H9 (cell line): Measurements from ENCODE around the gene PCED1A. TPM values are rescaled to one million over a fixed set of nuclear protein-coding genes. Genes with fewer than 3 reads are reported as not detected.

Experiments used
- DNase-seq: peaks from one replicate; pipeline ENCODE4 v3.0.0-alpha.2; 2017
- H2AFZ ChIP-seq: one replicate; pipeline ENCODE4 v1.6.1; 2013; ENCODE audit warnings: mild to moderate bottlenecking, low read length, control low read depth, moderate library complexity
- H2AK5ac ChIP-seq: 2 replicates; pipeline ENCODE4 v1.6.1; 2013; ENCODE audit warnings: low read length, control low read depth, mixed read lengths; ENCODE audit not compliant: insufficient read length
- H2BK120ac ChIP-seq: one replicate; pipeline ENCODE4 v1.6.1; 2013; ENCODE audit warnings: low read depth, mild to moderate bottlenecking, low read length, control low read depth, inconsistent platforms; ENCODE audit not compliant: poor library complexity, severe bottlenecking
- H2BK12ac ChIP-seq: 2 replicates; pipeline ENCODE4 v1.6.1; 2013; ENCODE audit warnings: low read length, control low read depth, mixed read lengths, low read depth; ENCODE audit not compliant: insufficient read length
- H2BK15ac ChIP-seq: 2 replicates; pipeline ENCODE4 v1.6.1; 2013; ENCODE audit warnings: low read depth, low read length, control low read depth
- H2BK20ac ChIP-seq: one replicate; pipeline ENCODE4 v1.6.1; 2013; ENCODE audit warnings: low read depth, mild to moderate bottlenecking, low read length, control low read depth, inconsistent platforms; ENCODE audit not compliant: poor library complexity, severe bottlenecking
- H2BK5ac ChIP-seq: 2 replicates; pipeline ENCODE4 v1.6.1; 2013; ENCODE audit warnings: low read length, control low read depth, mixed read lengths; ENCODE audit not compliant: insufficient read length
- H3K14ac ChIP-seq: 2 replicates; pipeline ENCODE4 v1.6.1; 2013; ENCODE audit warnings: low read length, control low read depth; ENCODE audit not compliant: insufficient read depth
- H3K18ac ChIP-seq: 2 replicates; pipeline ENCODE4 v1.6.1; 2013; ENCODE audit warnings: low read depth, mild to moderate bottlenecking, mixed read lengths, low read length, control low read depth; ENCODE audit not compliant: insufficient read length
- H3K23ac ChIP-seq: 2 replicates; pipeline ENCODE4 v1.6.1; 2013; ENCODE audit warnings: low read length, control low read depth, mixed read lengths, low read depth; ENCODE audit not compliant: insufficient read length
- H3K23me2 ChIP-seq: 2 replicates; pipeline ENCODE4 v1.6.1; 2013; ENCODE audit warnings: low read depth, mild to moderate bottlenecking, mixed read lengths, low read length, control low read depth; ENCODE audit not compliant: insufficient read length, poor library complexity, severe bottlenecking
- H3K27ac ChIP-seq: 2 replicates; pipeline ENCODE4 v1.5.1; 2013; ENCODE audit warnings: low read length, control low read depth, mixed read lengths, low read depth; ENCODE audit not compliant: insufficient read length
- H3K27me3 ChIP-seq: 2 replicates; pipeline ENCODE4 v1.6.1; 2013; ENCODE audit warnings: low read length, control low read depth, inconsistent platforms; ENCODE audit not compliant: insufficient read depth
- H3K4ac ChIP-seq: 2 replicates; pipeline ENCODE4 v1.6.1; 2013; ENCODE audit warnings: low read depth, mild to moderate bottlenecking, control low read depth, inconsistent platforms, low read length, moderate library complexity
- H3K4me1 ChIP-seq: 2 replicates; pipeline ENCODE4 v1.6.1; 2013; ENCODE audit warnings: low read length, control low read depth, inconsistent platforms; ENCODE audit not compliant: insufficient read depth
- H3K4me2 ChIP-seq: 2 replicates; pipeline ENCODE4 v1.6.1; 2013; ENCODE audit warnings: low read length, control low read depth, mixed read lengths; ENCODE audit not compliant: insufficient read length, insufficient read depth
- H3K56ac ChIP-seq: 2 replicates; pipeline ENCODE4 v1.6.1; 2013; ENCODE audit warnings: low read depth, mild to moderate bottlenecking, mixed read lengths, low read length, control low read depth; ENCODE audit not compliant: insufficient read length
- H3K79me1 ChIP-seq: 2 replicates; pipeline ENCODE4 v1.6.1; 2013; ENCODE audit warnings: low read depth, mild to moderate bottlenecking, moderate library complexity, low read length, control low read depth, inconsistent platforms; ENCODE audit not compliant: insufficient read depth, poor library complexity, severe bottlenecking
- H3K79me2 ChIP-seq: 2 replicates; pipeline ENCODE4 v1.6.1; 2013; ENCODE audit warnings: low read length, control low read depth, inconsistent platforms; ENCODE audit not compliant: insufficient read depth
- H3K9ac ChIP-seq: 2 replicates; pipeline ENCODE4 v1.6.1; 2013; ENCODE audit warnings: low read length, control low read depth, mixed read lengths; ENCODE audit not compliant: insufficient read length; ENCODE audit errors: extremely low read depth
- H3K9me3 ChIP-seq: one replicate; pipeline ENCODE4 v1.6.1; 2013; ENCODE audit warnings: low read depth, low read length, inconsistent platforms; ENCODE audit not compliant: control insufficient read depth
- H3T11ph ChIP-seq: one replicate; pipeline ENCODE4 v1.6.1; 2013; ENCODE audit warnings: mild to moderate bottlenecking, low read length, control low read depth, inconsistent platforms
- H4K20me1 ChIP-seq: one replicate; pipeline ENCODE4 v1.6.1; 2013; ENCODE audit not compliant: control insufficient read depth, insufficient read length, insufficient read depth
- H4K5ac ChIP-seq: 2 replicates; pipeline ENCODE4 v1.6.1; 2013; ENCODE audit warnings: low read depth, mild to moderate bottlenecking, mixed read lengths, low read length, control low read depth; ENCODE audit not compliant: insufficient read length
- H4K8ac ChIP-seq: replicated peaks from 2 replicates; pipeline ENCODE4 v1.6.1; 2013; ENCODE audit warnings: low read length, control low read depth, mixed read lengths, low read depth; ENCODE audit not compliant: insufficient read length
- H4K91ac ChIP-seq: 2 replicates; pipeline ENCODE4 v1.6.1; 2013; ENCODE audit warnings: low read depth, mild to moderate bottlenecking, moderate library complexity, mixed read lengths, low read length, control low read depth; ENCODE audit not compliant: insufficient read length
- H3K27ac Mint-ChIP-seq, 3 experiments: 2 replicates in 2 of 3; 3 replicates in 1 of 3; pipeline ENCODE4 v1.8.0; 2020 to 2021; ENCODE audit warnings: mixed read lengths in 3 of 3, mild to moderate bottlenecking in 1 of 3, moderate library complexity in 1 of 3
- H3K27me3 Mint-ChIP-seq: 2 replicates; pipeline ENCODE4 v1.8.0; 2021; ENCODE audit warnings: low read depth, mild to moderate bottlenecking, moderate library complexity, mixed read lengths
- H3K36me3 Mint-ChIP-seq, 3 experiments: 2 replicates in 2 of 3; 3 replicates in 1 of 3; pipeline ENCODE4 v1.8.0; 2020 to 2021; ENCODE audit warnings: low read depth in 3 of 3, mixed read lengths in 3 of 3; ENCODE audit not compliant: insufficient read depth in 1 of 3
- H3K4me1 Mint-ChIP-seq, 2 experiments: 2 replicates each; pipeline ENCODE4 v1.8.0; 2020; ENCODE audit warnings: mixed read lengths in 2 of 2
- H3K4me3 Mint-ChIP-seq, 2 experiments: 2 replicates in 1 of 2; 3 replicates in 1 of 2; pipeline ENCODE4 v1.8.0; 2020 to 2021; ENCODE audit warnings: mild to moderate bottlenecking in 2 of 2, mixed read lengths in 2 of 2, moderate library complexity in 1 of 2
- H3K9me3 Mint-ChIP-seq, 2 experiments: 2 replicates in 1 of 2; 3 replicates in 1 of 2; pipeline ENCODE4 v1.8.0; 2020; ENCODE audit warnings: mild to moderate bottlenecking in 2 of 2, mixed read lengths in 2 of 2, moderate library complexity in 1 of 2
- WGBS: extraction: QIAGEN DNeasy Blood & Tissue Kit; methylation state at CpG from one replicate; pipeline ENCODE4 v1.1.7; 2013; ENCODE audit warnings: missing lambda C conversion rate, low lambda C conversion rate, mixed read lengths; ENCODE audit not compliant: insufficient read length; ENCODE audit errors: extremely low coverage; 5-methylcytosine and 5-hydroxymethylcytosine counted together
- total RNA-seq: library from RNA; stranded (reverse); gene quantifications from 2 replicates; pipeline ENCODE4 v1.2.1, GENCODE V29; 2021
- TF ChIP-seq, protein P1 (sequence below): fragments of 200-600 bp; sonication (generic); conservative IDR thresholded peaks from 3 replicates; pipeline ENCODE4 v1.8.0; 2021; ENCODE audit warnings: antibody characterized with exemption, mild to moderate bottlenecking

Gene PCED1A
- total RNA-seq, 1 experiment from 2014 or later, result 30.8 TPM

DNA sequence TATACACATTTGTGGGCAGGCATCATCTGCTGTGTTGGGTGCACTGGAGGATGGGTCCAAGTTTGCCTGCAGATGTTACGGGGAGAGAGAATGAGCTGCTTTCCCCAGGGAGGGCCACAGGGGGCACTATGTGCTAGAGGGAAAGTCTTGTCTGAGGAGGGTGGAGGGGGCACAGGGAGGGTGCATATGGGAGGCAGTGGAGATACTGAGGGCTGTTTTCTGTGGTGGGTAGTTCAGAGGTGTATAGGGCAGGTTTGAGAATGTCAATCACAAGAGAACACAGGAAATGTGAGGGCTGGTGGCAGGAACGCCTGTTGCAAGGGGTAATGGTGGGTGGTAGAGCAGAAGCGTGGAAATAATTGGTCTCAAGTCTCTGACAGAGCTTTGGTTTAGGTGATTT, 25.2 kb upstream of the PCED1A start:
- no peaks in the 10 kb centered on the region for H4K20me1 ChIP-seq
- no peak overlapping the region for H3K4me2 ChIP-seq
- H2BK15ac ChIP-seq, result no peak overlapping the region
- Mint-ChIP-seq H3K36me3 (peaks cover 4 to 24% (median 7%) of the 10 kb centered on the region in 3 experiments; a peak in 5 of 7 replicates), H3K27me3 (peaks cover 6% of the 10 kb centered on the region), H3K9me3 (no peaks in the 10 kb centered on the region), H3K27ac (no peak overlapping the region), H3K4me1 (peaks cover 0 to 4% of the 10 kb centered on the region in 2 experiments; a peak in 2 of 4 replicates), H3K4me3 (no peak overlapping the region)
- TF ChIP-seq, protein P1, sequence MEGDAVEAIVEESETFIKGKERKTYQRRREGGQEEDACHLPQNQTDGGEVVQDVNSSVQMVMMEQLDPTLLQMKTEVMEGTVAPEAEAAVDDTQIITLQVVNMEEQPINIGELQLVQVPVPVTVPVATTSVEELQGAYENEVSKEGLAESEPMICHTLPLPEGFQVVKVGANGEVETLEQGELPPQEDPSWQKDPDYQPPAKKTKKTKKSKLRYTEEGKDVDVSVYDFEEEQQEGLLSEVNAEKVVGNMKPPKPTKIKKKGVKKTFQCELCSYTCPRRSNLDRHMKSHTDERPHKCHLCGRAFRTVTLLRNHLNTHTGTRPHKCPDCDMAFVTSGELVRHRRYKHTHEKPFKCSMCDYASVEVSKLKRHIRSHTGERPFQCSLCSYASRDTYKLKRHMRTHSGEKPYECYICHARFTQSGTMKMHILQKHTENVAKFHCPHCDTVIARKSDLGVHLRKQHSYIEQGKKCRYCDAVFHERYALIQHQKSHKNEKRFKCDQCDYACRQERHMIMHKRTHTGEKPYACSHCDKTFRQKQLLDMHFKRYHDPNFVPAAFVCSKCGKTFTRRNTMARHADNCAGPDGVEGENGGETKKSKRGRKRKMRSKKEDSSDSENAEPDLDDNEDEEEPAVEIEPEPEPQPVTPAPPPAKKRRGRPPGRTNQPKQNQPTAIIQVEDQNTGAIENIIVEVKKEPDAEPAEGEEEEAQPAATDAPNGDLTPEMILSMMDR, result peak; percentile 54
- no peak overlapping the region for H2BK12ac ChIP-seq
- H2BK120ac ChIP-seq, result no peak overlapping the region
- no peaks in the 10 kb centered on the region for H3K79me1 ChIP-seq
- no peak overlapping the region for H4K91ac ChIP-seq
- no peaks in the 10 kb centered on the region for H3K9me3 ChIP-seq
- H2BK20ac ChIP-seq, result no peak overlapping the region
- no peak overlapping the region for H4K5ac ChIP-seq
- no peaks in the 10 kb centered on the region for H3K27me3 ChIP-seq
- no peak overlapping the region for H2AK5ac ChIP-seq
- H3K23me2 ChIP-seq, result no peaks in the 10 kb centered on the region
- H3K4me1 ChIP-seq, result no peaks in the 10 kb centered on the region
- no peak overlapping the region for H3K23ac ChIP-seq
- H3K4ac ChIP-seq, result no peak overlapping the region
- H3K79me2 ChIP-seq, result no peaks in the 10 kb centered on the region
- H2AFZ ChIP-seq, result no peak overlapping the region
- H3K14ac ChIP-seq, result no peak overlapping the region
- H3K9ac ChIP-seq, result no peak overlapping the region
- H2BK5ac ChIP-seq, result no peak overlapping the region
- no peak overlapping the region for H3K18ac ChIP-seq
- H4K8ac ChIP-seq, result no peak overlapping the region
- no peak overlapping the region for H3K56ac ChIP-seq
- WGBS, result no CpG with 5 or more reads among the region's 3 CpGs
- no peak overlapping the region for H3K27ac ChIP-seq
- no peak for DNase-seq
- H3T11ph ChIP-seq, result no peak overlapping the region
